ENCODE data around the gene LRRD1. TPM values are rescaled to one million over a fixed set of nuclear protein-coding genes. Genes with fewer than 3 reads are reported as not detected.

Gene LRRD1
- total RNA-seq, 4 donors from 2014 or later: 0.13 to 0.29 (median 0.20) TPM; not detected in 1

- DNase-seq: no peak
- intact Hi-C loops (cut with DNase I): loop anchor here (5.0 kb wide), 1 partner anchor 251 kb away; the partner anchor contains the start of gene MTERF1
- Histone ChIP-seq H3K27ac (peak overlapping the region in 2 of 3 donors; percentile 97 to 99), H3K4me3 (replicated peaks in 1 of 3) (peak overlapping the region; percentile 21 to 96 (median 57)), H3K4me1 (peaks cover 5 to 7% of the 10 kb centered on the region in 2 donors), H3K9me3 (no peaks in the 10 kb centered on the region), H3K36me3 (peaks cover 0 to 5% of the 10 kb centered on the region in 2 donors), H3K27me3 (no peaks in the 10 kb centered on the region)
- TF ChIP-seq POLR2A (IDR thresholded peaks at IDR 0.05) (no peak), CTCF (IDR thresholded peaks at IDR 0.05) (no peak)
- WGBS, 2 donors: 47 to 50% methylated on average over 15 of the region's 15 CpGs
These were observed 45.7 kb downstream of the LRRD1 start for GRCh38 chr7:92133133-92133736.

- 81 to 82% methylated on average over 4 of the region's 4 CpGs for WGBS, 2 donors
- peaks cover 5 to 7% of the 10 kb centered on the region in 2 donors for H3K4me1 ChIP-seq
- H3K36me3 ChIP-seq: peaks cover 0 to 11% of the 10 kb centered on the region in 2 donors
- TF ChIP-seq CTCF (IDR thresholded peaks at IDR 0.05) (no peak), POLR2A (IDR thresholded peaks at IDR 0.05) (no peak)
- no peaks in the 10 kb centered on the region for H3K27me3 ChIP-seq
- no peak overlapping the region for H3K4me3 ChIP-seq (replicated peaks in 1 of 3)
- H3K27ac ChIP-seq: no peak overlapping the region
- H3K9me3 ChIP-seq: no peaks in the 10 kb centered on the region
- DNase-seq: no peak
- intact Hi-C loops (cut with DNase I): loop anchor here (5.0 kb wide), 1 partner anchor 250 kb away; the partner anchor contains the start of gene MTERF1
These were observed 47.1 kb downstream of the LRRD1 start for GRCh38 chr7:92131764-92132330.

DNA sequence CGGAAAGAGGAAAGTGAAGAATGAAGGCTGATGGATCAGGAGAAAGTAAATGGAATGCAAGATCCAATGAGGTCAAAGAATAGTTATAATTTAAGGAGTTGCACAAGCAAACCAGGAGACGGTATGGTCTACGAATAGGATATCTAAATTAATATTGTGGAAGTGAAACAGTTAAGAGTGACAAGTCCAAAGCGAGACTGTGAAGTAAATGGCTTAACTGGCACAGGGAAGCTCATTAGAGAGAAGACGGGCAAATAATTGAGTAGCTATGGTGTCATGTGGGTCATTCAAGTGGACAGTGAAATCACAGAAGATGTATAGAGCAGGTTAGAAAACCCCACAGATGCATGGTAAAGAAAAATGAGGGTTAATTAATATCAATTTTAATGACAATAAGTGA is 47.8 kb downstream of the LRRD1 start:
- no peak for TF ChIP-seq CTCF (IDR thresholded peaks at IDR 0.05)
- TF ChIP-seq POLR2A (IDR thresholded peaks at IDR 0.05): no peak

DNA sequence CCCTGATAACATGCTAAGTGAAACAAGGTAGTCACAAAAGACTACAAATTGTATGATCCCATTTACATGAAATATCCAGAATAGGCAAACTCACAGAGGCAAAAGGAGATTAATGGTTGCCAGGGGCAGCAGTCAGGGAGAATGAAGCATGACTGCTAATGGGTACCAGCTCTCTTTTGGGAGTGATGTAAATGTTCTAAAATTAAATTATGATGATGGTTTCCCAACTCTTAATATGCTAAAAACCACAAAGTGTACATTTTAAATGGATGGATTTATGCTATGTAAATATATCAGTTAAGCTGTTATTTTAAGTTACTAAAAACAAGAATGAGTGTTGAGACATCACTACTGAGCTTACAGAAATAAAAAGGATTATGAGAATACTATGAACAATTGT is 57.3 kb downstream of the LRRD1 start:
- DNase-seq: no peak
- peaks cover 14 to 29% of the 10 kb centered on the region in 2 donors for H3K36me3 ChIP-seq
- no peaks in the 10 kb centered on the region for H3K27me3 ChIP-seq
- no peak for TF ChIP-seq CTCF (IDR thresholded peaks at IDR 0.05)
- TF ChIP-seq POLR2A (IDR thresholded peaks at IDR 0.05): no peak
- no peak overlapping the region for H3K27ac ChIP-seq
- H3K9me3 ChIP-seq: no peaks in the 10 kb centered on the region
- no peaks in the 10 kb centered on the region for H3K4me1 ChIP-seq
- H3K4me3 ChIP-seq (replicated peaks in 1 of 3): no peak overlapping the region
- intact Hi-C loops (cut with DNase I): no loop called here

More for the DNA sequence above, 47.8 kb downstream of the LRRD1 start:
- Histone ChIP-seq H3K27me3 (no peaks in the 10 kb centered on the region), H3K27ac (no peak overlapping the region), H3K4me1 (peaks cover 5 to 7% of the 10 kb centered on the region in 2 donors), H3K36me3 (peaks cover 0 to 12% of the 10 kb centered on the region in 2 donors), H3K9me3 (no peaks in the 10 kb centered on the region), H3K4me3 (replicated peaks in 1 of 3) (no peak overlapping the region)
- WGBS, 2 donors: 91 to 93% methylated on average over 5 of the region's 5 CpGs
- no peak for DNase-seq
- intact Hi-C loops (cut with DNase I): loop anchor here (5.0 kb wide), 1 partner anchor 249 kb away; the partner anchor contains the start of gene MTERF1

DNA sequence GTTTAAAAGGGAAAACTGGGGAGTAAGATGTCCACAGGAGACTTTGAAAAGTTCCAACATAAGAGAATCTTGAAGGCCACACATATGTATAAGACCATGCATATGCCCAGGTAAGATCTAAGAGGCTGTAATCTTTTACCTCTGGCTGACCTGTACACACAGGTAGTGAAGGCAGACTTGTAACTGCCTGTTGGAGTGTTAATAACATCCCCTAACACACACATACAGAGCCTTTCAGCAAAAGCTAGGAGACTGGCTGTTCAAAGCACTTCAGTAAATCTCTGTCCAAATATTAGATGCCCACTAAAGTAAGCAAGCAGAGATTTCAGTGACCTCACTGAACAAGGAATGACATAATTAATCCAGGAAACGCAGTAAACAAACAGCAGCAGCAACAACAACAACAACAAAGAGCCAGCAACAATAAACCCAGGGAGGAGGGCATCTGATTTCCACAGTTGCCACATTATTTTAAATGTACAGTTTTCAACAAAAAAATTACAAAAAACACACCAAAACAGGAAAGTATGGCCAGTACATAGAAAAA is 59.7 kb downstream of the LRRD1 start:
- Histone ChIP-seq H3K9me3 (no peaks in the 10 kb centered on the region), H3K4me1 (no peaks in the 10 kb centered on the region), H3K4me3 (replicated peaks in 1 of 3) (no peak overlapping the region), H3K36me3 (peaks cover 9 to 17% of the 10 kb centered on the region in 2 donors), H3K27ac (no peak overlapping the region), H3K27me3 (no peaks in the 10 kb centered on the region)
- intact Hi-C loops (cut with DNase I): no loop called here
- TF ChIP-seq POLR2A (IDR thresholded peaks at IDR 0.05) (no peak), CTCF (IDR thresholded peaks at IDR 0.05) (no peak)
- WGBS, 2 donors: 93 to 96% methylated on average over 1 of the region's 1 CpG
- DNase-seq: no peak
